Upper lobe of left lung (tissue), 6 donors: ENCODE results near the gene GPC5. TPM values are rescaled to one million over a fixed set of nuclear protein-coding genes. Genes with fewer than 3 reads are reported as not detected.

Source experiments
- ATAC-seq, 2 donors: fragments of 200-7000 bp; cut with Tn5 transposase; one replicate each; pipeline ENCODE4 v1.9.1; 2022; ENCODE audit warnings: mild to moderate bottlenecking in 2 of 2, moderate library complexity in 2 of 2; ENCODE audit not compliant: low FRiP score in 2 of 2
- DNase-seq, 2 donors: peaks; one replicate each; pipeline ENCODE4 v3.0.0-alpha.2; 2019 to 2020
- H3K27ac ChIP-seq, 4 donors: fragments of 200-600 bp; sonication (generic); one replicate each; pipeline ENCODE4 v1.5.1; 2016 to 2019
- H3K27me3 ChIP-seq, 4 donors: fragments of 200-600 bp; sonication (generic); one replicate each; pipeline ENCODE4 v1.5.1; 2017 to 2019
- H3K36me3 ChIP-seq, 4 donors: fragments of 200-600 bp; sonication (generic); one replicate each; pipeline ENCODE4 v1.5.1; 2016 to 2019
- H3K4me1 ChIP-seq, 4 donors: fragments of 200-600 bp; sonication (generic); one replicate each; pipeline ENCODE4 v1.5.1; 2018 to 2019
- H3K4me3 ChIP-seq, 4 donors: fragments of 200-600 bp; sonication (generic); one replicate each; pipeline ENCODE4 v1.5.1; 2017 to 2019; ENCODE audit warnings: mild to moderate bottlenecking in 2 of 4, moderate library complexity in 1 of 4
- H3K9me3 ChIP-seq, 4 donors: fragments of 200-600 bp; sonication (generic); one replicate each; pipeline ENCODE4 v1.5.1; 2018 to 2019
- EP300 ChIP-seq, 4 donors: sonication (generic); formaldehyde crosslinking; IDR thresholded peaks; one replicate each; pipeline ENCODE4 v1.5.1; 2017; ENCODE audit warnings: antibody characterized with exemption in 4 of 4, control low read depth in 2 of 4
- POLR2A ChIP-seq, 4 donors: fragments of 450-650 bp; IDR thresholded peaks; one replicate each; pipeline ENCODE4 v1.5.1; 2016 to 2017; ENCODE audit warnings: antibody characterized with exemption in 4 of 4, mild to moderate bottlenecking in 2 of 4
- POLR2AphosphoS5 ChIP-seq, 2 donors: sonication (generic); formaldehyde crosslinking; IDR thresholded peaks; one replicate each; pipeline ENCODE4 v1.5.1; 2017; ENCODE audit warnings: antibody characterized with exemption in 2 of 2
- WGBS, 2 donors: methylation state at CpG; one replicate each; pipeline ENCODE4 v1.1.5; 2017 to 2018; 5-methylcytosine and 5-hydroxymethylcytosine counted together
- total RNA-seq, 6 donors: library from RNA; depleted of rRNA in 4 of 6; stranded (reverse); fragments of >200 nt in 4 of 6; gene quantifications; one replicate each; pipeline versions ENCODE4 v1.1.0 to v1.2.1, GENCODE V29; 2016 to 2021
- TF ChIP-seq, protein P1 (sequence below), 6 experiments: fragments of 450-650 bp in 4 of 6; fragments of 200-600 bp in 2 of 6; sonication (generic) in 2 of 6; IDR thresholded peaks; one replicate each; pipeline ENCODE4 v1.5.1; 2016 to 2019; ENCODE audit warnings: antibody characterized with exemption in 6 of 6
- donor health status: DM: no; HTN: no; CAD: no; lungs with moderate emphysema.
- donor health status: DM: no; HTN: yes; CAD: no; lungs with severe emphysema.

Gene GPC5
- total RNA-seq, 6 donors from 2014 or later, result 7.6 to 51.4 (median 12.8) TPM

DNA sequence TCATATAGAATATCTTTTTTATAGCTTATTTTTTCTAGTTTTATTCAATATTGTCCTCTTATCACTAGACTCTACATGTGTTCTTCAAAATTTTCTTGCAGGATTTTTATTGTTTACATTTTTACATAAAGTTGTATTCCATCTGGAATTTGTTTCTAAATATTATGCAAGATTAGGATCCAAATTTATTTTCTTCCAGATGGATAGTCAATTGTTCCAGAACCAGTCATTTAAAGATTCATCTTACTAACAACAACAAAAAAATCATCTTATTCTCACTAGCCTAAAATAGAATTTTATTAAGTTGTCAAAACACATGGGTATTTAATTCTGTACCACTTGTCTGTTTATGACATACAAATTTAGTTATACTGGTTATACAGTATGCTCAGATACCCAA, 1437.8 kb downstream of the GPC5 start:
- Histone ChIP-seq H3K27me3 (no peaks in the 10 kb centered on the region), H3K4me1 (no peaks in the 10 kb centered on the region), H3K36me3 (no peaks in the 10 kb centered on the region), H3K9me3 (peaks cover 0 to 3% (median 0%) of the 10 kb centered on the region in 4 donors), H3K4me3 (no peak overlapping the region), H3K27ac (no peak overlapping the region)
- DNase-seq (no peak), ATAC-seq (no peak)
- TF ChIP-seq, protein P1, sequence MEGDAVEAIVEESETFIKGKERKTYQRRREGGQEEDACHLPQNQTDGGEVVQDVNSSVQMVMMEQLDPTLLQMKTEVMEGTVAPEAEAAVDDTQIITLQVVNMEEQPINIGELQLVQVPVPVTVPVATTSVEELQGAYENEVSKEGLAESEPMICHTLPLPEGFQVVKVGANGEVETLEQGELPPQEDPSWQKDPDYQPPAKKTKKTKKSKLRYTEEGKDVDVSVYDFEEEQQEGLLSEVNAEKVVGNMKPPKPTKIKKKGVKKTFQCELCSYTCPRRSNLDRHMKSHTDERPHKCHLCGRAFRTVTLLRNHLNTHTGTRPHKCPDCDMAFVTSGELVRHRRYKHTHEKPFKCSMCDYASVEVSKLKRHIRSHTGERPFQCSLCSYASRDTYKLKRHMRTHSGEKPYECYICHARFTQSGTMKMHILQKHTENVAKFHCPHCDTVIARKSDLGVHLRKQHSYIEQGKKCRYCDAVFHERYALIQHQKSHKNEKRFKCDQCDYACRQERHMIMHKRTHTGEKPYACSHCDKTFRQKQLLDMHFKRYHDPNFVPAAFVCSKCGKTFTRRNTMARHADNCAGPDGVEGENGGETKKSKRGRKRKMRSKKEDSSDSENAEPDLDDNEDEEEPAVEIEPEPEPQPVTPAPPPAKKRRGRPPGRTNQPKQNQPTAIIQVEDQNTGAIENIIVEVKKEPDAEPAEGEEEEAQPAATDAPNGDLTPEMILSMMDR (IDR thresholded peaks at IDR 0.05), result no peak
- no peak for TF ChIP-seq EP300 (IDR thresholded peaks at IDR 0.05)
- TF ChIP-seq POLR2A (IDR thresholded peaks at IDR 0.05), result no peak
- no peak for TF ChIP-seq POLR2AphosphoS5 (IDR thresholded peaks at IDR 0.05)

DNA sequence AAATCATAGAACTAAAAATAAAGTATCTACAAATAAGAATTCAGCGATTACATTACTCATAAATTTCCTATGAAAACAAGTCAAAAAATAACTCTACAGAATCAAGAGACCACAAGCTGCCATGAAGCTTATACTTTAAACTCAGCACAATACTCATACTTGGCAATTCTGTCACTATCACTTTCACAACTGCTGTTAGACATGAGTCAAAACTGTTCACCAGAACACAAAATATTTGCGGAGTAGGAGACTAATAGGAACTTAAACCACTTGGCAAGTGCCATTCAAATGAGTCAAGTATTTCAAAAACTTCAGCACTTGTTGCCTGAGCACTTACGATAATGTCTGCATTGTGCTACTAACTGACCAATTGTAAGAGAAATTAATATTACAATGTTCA, 1440.4 kb downstream of the GPC5 start:
- no peak for TF ChIP-seq POLR2A (IDR thresholded peaks at IDR 0.05)
- TF ChIP-seq POLR2AphosphoS5 (IDR thresholded peaks at IDR 0.05), result no peak
- TF ChIP-seq, protein P1 (IDR thresholded peaks at IDR 0.05), result no peak
- TF ChIP-seq EP300 (IDR thresholded peaks at IDR 0.05), result no peak
- Histone ChIP-seq H3K4me1 (no peaks in the 10 kb centered on the region), H3K4me3 (no peak overlapping the region), H3K36me3 (no peaks in the 10 kb centered on the region), H3K27me3 (no peaks in the 10 kb centered on the region), H3K27ac (no peak overlapping the region), H3K9me3 (peaks cover 0 to 3% (median 0%) of the 10 kb centered on the region in 4 donors)
- WGBS, 2 donors, result 55 to 62% methylated on average over 3 of the region's 3 CpGs
- ATAC-seq, result peak; percentile 43 to 74
- no peak for DNase-seq

DNA sequence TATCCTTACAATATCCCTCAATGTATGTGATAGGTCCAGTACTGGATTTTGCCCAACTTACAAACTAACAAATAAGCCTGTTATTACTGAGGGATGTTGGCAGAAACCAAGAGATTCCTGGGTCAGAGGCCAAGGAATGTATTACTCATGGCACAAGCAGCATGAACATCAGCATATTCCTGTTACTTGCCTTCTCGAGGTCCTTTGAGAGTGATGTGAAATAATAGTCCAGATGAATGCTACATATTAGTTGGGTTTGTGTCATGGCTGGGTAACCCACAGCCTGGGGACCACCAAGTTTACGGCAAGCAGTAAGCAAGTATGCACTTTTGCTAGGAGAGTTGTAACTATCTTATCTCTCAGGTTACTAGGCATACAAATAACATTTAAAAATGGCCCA, 1443.7 kb downstream of the GPC5 start:
- ATAC-seq (peak in 1 of 2 donors; percentile 71), DNase-seq (no peak)
- no peak overlapping the region for H3K27ac ChIP-seq
- H3K36me3 ChIP-seq, result no peaks in the 10 kb centered on the region
- no peak overlapping the region for H3K4me3 ChIP-seq
- H3K27me3 ChIP-seq, result no peaks in the 10 kb centered on the region
- whole genome bisulfite sequencing, 2 donors, result 69 to 76% methylated on average over 2 of the region's 2 CpGs
- H3K9me3 ChIP-seq, result peaks cover 0 to 3% (median 0%) of the 10 kb centered on the region in 4 donors
- TF ChIP-seq, protein P1 (IDR thresholded peaks at IDR 0.05), result no peak
- TF ChIP-seq EP300 (IDR thresholded peaks at IDR 0.05), result no peak
- TF ChIP-seq POLR2A (IDR thresholded peaks at IDR 0.05), result no peak
- no peak for TF ChIP-seq POLR2AphosphoS5 (IDR thresholded peaks at IDR 0.05)
- no peaks in the 10 kb centered on the region for H3K4me1 ChIP-seq

GRCh38 chr13:92843549-92843948, 1445.1 kb downstream of the GPC5 start:
- no peak overlapping the region for H3K27ac ChIP-seq

GRCh38 chr13:92849381-92849780, 1451.0 kb downstream of the GPC5 start:
- DNase-seq (no peak), ATAC-seq (no peak)
- no peak overlapping the region for H3K4me3 ChIP-seq
- no peaks in the 10 kb centered on the region for H3K9me3 ChIP-seq
- H3K36me3 ChIP-seq, result no peaks in the 10 kb centered on the region
- H3K27ac ChIP-seq, result no peak overlapping the region
- H3K4me1 ChIP-seq, result no peaks in the 10 kb centered on the region
- no peak for TF ChIP-seq POLR2A (IDR thresholded peaks at IDR 0.05)
- no peak for TF ChIP-seq POLR2AphosphoS5 (IDR thresholded peaks at IDR 0.05)
- TF ChIP-seq EP300 (IDR thresholded peaks at IDR 0.05), result no peak
- TF ChIP-seq, protein P1 (IDR thresholded peaks at IDR 0.05), result no peak
- H3K27me3 ChIP-seq, result no peaks in the 10 kb centered on the region

More at GRCh38 chr13:92843549-92843948, 1445.1 kb downstream of the GPC5 start:
- H3K9me3 ChIP-seq, result peaks cover 0 to 3% (median 0%) of the 10 kb centered on the region in 4 donors
- TF ChIP-seq EP300 (IDR thresholded peaks at IDR 0.05), result no peak
- TF ChIP-seq POLR2AphosphoS5 (IDR thresholded peaks at IDR 0.05), result no peak
- no peak for TF ChIP-seq POLR2A (IDR thresholded peaks at IDR 0.05)
- TF ChIP-seq, protein P1 (IDR thresholded peaks at IDR 0.05), result no peak
- DNase-seq, result no peak
- 56% methylated on average over 4 of the region's 4 CpGs for WGBS, 2 donors
- no peaks in the 10 kb centered on the region for H3K36me3 ChIP-seq
- ATAC-seq, result no peak
- no peak overlapping the region for H3K4me3 ChIP-seq
- no peaks in the 10 kb centered on the region for H3K27me3 ChIP-seq
- H3K4me1 ChIP-seq, result no peaks in the 10 kb centered on the region
